K562 (cell line): ENCODE results near the gene CDCA3. TPM values are rescaled to one million over a fixed set of nuclear protein-coding genes. Genes with fewer than 3 reads are reported as not detected.

ENCODE experiments used
- BACH1 ChIP-seq: fragments of 200-800 bp; sonication (Bioruptor generic); IDR thresholded peaks from 2 replicates; pipeline ENCODE4 v1.6.1; 2016; ENCODE audit warnings: missing genetic modification characterization, missing compliant biosample characterization
- CBX1 ChIP-seq: sonication (generic); IDR thresholded peaks from 2 replicates; pipeline ENCODE4 v1.6.1; 2016; ENCODE audit warnings: antibody characterized with exemption, low read depth, mild to moderate bottlenecking
- CREB3L1 ChIP-seq: fragments of 450-650 bp; IDR thresholded peaks from 2 replicates; pipeline ENCODE4 v1.6.1; 2014; ENCODE audit warnings: low read depth, mild to moderate bottlenecking, moderate library complexity, borderline replicate concordance
- CREBBP ChIP-seq: IDR thresholded peaks from one replicate; pipeline ENCODE4 v1.6.1; 2012; ENCODE audit warnings: low read depth, mild to moderate bottlenecking, control low read depth, inconsistent platforms, low read length
- CTBP1 ChIP-seq: fragments of 450-650 bp; IDR thresholded peaks from 2 replicates; pipeline ENCODE4 v1.6.1; 2016; ENCODE audit warnings: borderline replicate concordance
- CXXC5 ChIP-seq: fragments of 250-450 bp; sonication (Bioruptor Pico); IDR thresholded peaks from 2 replicates; pipeline ENCODE4 v1.8.0; 2022; ENCODE audit warnings: inconsistent platforms, mild to moderate bottlenecking, moderate library complexity
- FOSL1 ChIP-seq: fragments of 200-800 bp; sonication (Bioruptor generic); conservative IDR thresholded peaks from 2 replicates; pipeline ENCODE4 v1.6.1; 2016; ENCODE audit warnings: missing genetic modification characterization, missing compliant biosample characterization
- GABPA ChIP-seq: fragments of 200-800 bp; sonication (Bioruptor generic); conservative IDR thresholded peaks from 2 replicates; pipeline ENCODE4 v1.6.1; 2016; ENCODE audit warnings: low read depth, missing genetic modification characterization, missing compliant biosample characterization
- KAT2B ChIP-seq: IDR thresholded peaks from one replicate; pipeline ENCODE4 v1.6.1; 2012; ENCODE audit warnings: low read depth, mild to moderate bottlenecking, control low read depth, inconsistent platforms, low read length, moderate library complexity
- MAFK ChIP-seq: IDR thresholded peaks from 2 replicates; pipeline ENCODE4 v1.6.1; 2011; ENCODE audit warnings: low read length, improper control_type of control experiment
- NELFE ChIP-seq: IDR thresholded peaks from 2 replicates; pipeline ENCODE4 v1.6.1; 2011; ENCODE audit warnings: mild to moderate bottlenecking; ENCODE audit not compliant: insufficient read depth, insufficient read length
- PREB ChIP-seq: sonication (generic); formaldehyde crosslinking; IDR thresholded peaks from 2 replicates; pipeline ENCODE4 v1.8.1; 2023; ENCODE audit warnings: mild to moderate bottlenecking, missing genetic modification reagents
- RAD51 ChIP-seq: fragments of 450-650 bp; IDR thresholded peaks from 2 replicates; pipeline ENCODE4 v1.7.1; 2016; ENCODE audit warnings: low read depth, mild to moderate bottlenecking, borderline replicate concordance
- RBM22 ChIP-seq: fragments of 200-400 bp; formaldehyde crosslinking; IDR thresholded peaks from 2 replicates; pipeline ENCODE4 v1.6.1; 2018; ENCODE audit warnings: low read length, low read depth; ENCODE audit not compliant: poor library complexity, severe bottlenecking
- SMARCA4 ChIP-seq: fragments of 450-650 bp; IDR thresholded peaks from 2 replicates; pipeline ENCODE4 v1.6.1; 2016
- STAT5A ChIP-seq: IDR thresholded peaks from 2 replicates; pipeline ENCODE4 v1.6.1; 2012; ENCODE audit warnings: low read length, inconsistent platforms, borderline replicate concordance
- TCF7L2 ChIP-seq: fragments of 150-350 bp; IDR thresholded peaks from 2 replicates; pipeline ENCODE4 v1.6.1; 2016; ENCODE audit warnings: low read depth, mild to moderate bottlenecking, low read length, moderate library complexity
- ZC3H8 ChIP-seq: fragments of 450-650 bp; IDR thresholded peaks from 2 replicates; pipeline ENCODE4 v1.6.1; 2017
- ZFP36 ChIP-seq: fragments of 150-350 bp; IDR thresholded peaks from 2 replicates; pipeline ENCODE4 v1.6.1; 2018; ENCODE audit warnings: low read length, low read depth; ENCODE audit not compliant: partially characterized antibody
- ZNF197 ChIP-seq: fragments of 200-800 bp; sonication (Bioruptor generic); IDR thresholded peaks from 2 replicates; pipeline ENCODE4 v1.6.1; 2016; ENCODE audit warnings: low read depth, missing genetic modification characterization, missing compliant biosample characterization
- ZNF282 ChIP-seq: sonication (generic); formaldehyde crosslinking; IDR thresholded peaks from 2 replicates; pipeline ENCODE4 v1.8.1; 2023; ENCODE audit warnings: missing genetic modification reagents
- ZNF398 ChIP-seq: fragments of 250-450 bp; sonication (Bioruptor Pico); IDR thresholded peaks from 2 replicates; pipeline ENCODE4 v1.8.0; 2021; ENCODE audit warnings: moderate library complexity, mild to moderate bottlenecking, inconsistent platforms
- ZNF57 ChIP-seq: fragments of 450-650 bp; formaldehyde crosslinking; IDR thresholded peaks from 2 replicates; pipeline ENCODE4 v1.4.0; 2020; ENCODE audit warnings: mild to moderate bottlenecking, moderate library complexity
- polyA plus RNA-seq, 8 experiments: library from polyadenylated mRNA; depleted of rRNA in 4 of 8; stranded (reverse) in 5 of 8; unstranded in 3 of 8; fragments of >200 nt; fragmentation: Nextera tagmentation in 2 of 8; fragmentation: Illumina TruSeq in 1 of 8; extraction: Ambion mirVana in 2 of 8; extraction: Trizol in 1 of 8; gene quantifications; 2 replicates each; pipeline versions ENCODE4 v1.2.1 to v1.2.3, GENCODE V29; 2011 to 2014; ENCODE audit warnings: inconsistent platforms in 1 of 8, missing spikeins in 1 of 8
- total RNA-seq, 7 experiments: library from RNA; depleted of rRNA in 6 of 7; stranded (reverse); fragments of >200 nt in 6 of 7; fragmentation: Illumina TruSeq in 2 of 7; extraction: Trizol in 2 of 7; gene quantifications; 2 replicates each; pipeline versions ENCODE4 v1.2.1 to v1.2.3, GENCODE V29; 2011 to 2021; ENCODE audit warnings: low replicate concordance in 1 of 7
- TF ChIP-seq, protein P1 (sequence below): sonication (generic); formaldehyde crosslinking; IDR thresholded peaks from 2 replicates; pipeline ENCODE4 v1.8.0; 2022; ENCODE audit warnings: mild to moderate bottlenecking, missing genetic modification reagents, borderline replicate concordance

CDCA3 gene
- total and polyA plus RNA-seq, 9 of the 15 experiments (the other 6 are each of a cell fraction or from before 2014, with no cell fraction given), result 24.2 to 80.8 (median 55.1) TPM

- TF ChIP-seq BACH1, result peak; percentile 95
- TF ChIP-seq KAT2B, result no peak
- TF ChIP-seq FOSL1 (tag), result no peak
- TF ChIP-seq ZNF197 (CRISPR knock-in tag), result peak; percentile 99
- no peak for TF ChIP-seq NELFE
- TF ChIP-seq ZFP36, result no peak
- no peak for TF ChIP-seq CTBP1
- TF ChIP-seq TCF7L2, result no peak
- TF ChIP-seq PREB (CRISPR knock-in tag), result no peak
- TF ChIP-seq CBX1, result no peak
- no peak for TF ChIP-seq ZC3H8
- TF ChIP-seq MAFK, result no peak
- TF ChIP-seq CREB3L1, result peak; percentile 98
- TF ChIP-seq ZNF398 (CRISPR knock-in tag), result no peak
- no peak for TF ChIP-seq STAT5A
- TF ChIP-seq, protein P1, sequence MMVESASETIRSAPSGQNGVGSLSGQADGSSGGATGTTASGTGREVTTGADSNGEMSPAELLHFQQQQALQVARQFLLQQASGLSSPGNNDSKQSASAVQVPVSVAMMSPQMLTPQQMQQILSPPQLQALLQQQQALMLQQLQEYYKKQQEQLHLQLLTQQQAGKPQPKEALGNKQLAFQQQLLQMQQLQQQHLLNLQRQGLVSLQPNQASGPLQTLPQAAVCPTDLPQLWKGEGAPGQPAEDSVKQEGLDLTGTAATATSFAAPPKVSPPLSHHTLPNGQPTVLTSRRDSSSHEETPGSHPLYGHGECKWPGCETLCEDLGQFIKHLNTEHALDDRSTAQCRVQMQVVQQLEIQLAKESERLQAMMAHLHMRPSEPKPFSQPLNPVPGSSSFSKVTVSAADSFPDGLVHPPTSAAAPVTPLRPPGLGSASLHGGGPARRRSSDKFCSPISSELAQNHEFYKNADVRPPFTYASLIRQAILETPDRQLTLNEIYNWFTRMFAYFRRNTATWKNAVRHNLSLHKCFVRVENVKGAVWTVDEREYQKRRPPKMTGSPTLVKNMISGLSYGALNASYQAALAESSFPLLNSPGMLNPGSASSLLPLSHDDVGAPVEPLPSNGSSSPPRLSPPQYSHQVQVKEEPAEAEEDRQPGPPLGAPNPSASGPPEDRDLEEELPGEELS, result no peak
- TF ChIP-seq CXXC5 (CRISPR knock-in tag), result peak; percentile 89
- TF ChIP-seq ZNF57 (CRISPR knock-in tag), result no peak
- TF ChIP-seq ZNF282, result no peak
- no peak for TF ChIP-seq RAD51
- TF ChIP-seq CREBBP, result no peak
- TF ChIP-seq RBM22, result no peak
- peak; percentile 92 for TF ChIP-seq GABPA (tag)
- TF ChIP-seq SMARCA4, result no peak
Measured at GRCh38 chr12:6851921-6852650, 1.0 kb upstream of the CDCA3 start, which contains the start of gene USP5 (continued).
